AG10803 (cell line): ENCODE results near the gene ARSK.
A peak's percentile ranks its signal among the peaks of the same experiment; 100 is the strongest.

Source experiments
- DNase-seq: peaks from one replicate; pipeline ENCODE4 v3.0.0; 2010; ENCODE audit warnings: low read depth
- H3K4me3 ChIP-seq: 2 replicates; pipeline ENCODE4 v1.5.1; 2011; ENCODE audit warnings: mild to moderate bottlenecking, low read length, control low read depth
- CTCF ChIP-seq: conservative IDR thresholded peaks from 2 replicates; pipeline ENCODE4 v1.5.1; 2011; ENCODE audit warnings: mild to moderate bottlenecking, low read length, control low read depth, inconsistent platforms

ARSK gene

GRCh38 chr5:95590880-95591279, 36.0 kb downstream of the ARSK start:
- no peak overlapping the region for H3K4me3 ChIP-seq
- DNase-seq: no peak
- TF ChIP-seq CTCF: no peak

DNA sequence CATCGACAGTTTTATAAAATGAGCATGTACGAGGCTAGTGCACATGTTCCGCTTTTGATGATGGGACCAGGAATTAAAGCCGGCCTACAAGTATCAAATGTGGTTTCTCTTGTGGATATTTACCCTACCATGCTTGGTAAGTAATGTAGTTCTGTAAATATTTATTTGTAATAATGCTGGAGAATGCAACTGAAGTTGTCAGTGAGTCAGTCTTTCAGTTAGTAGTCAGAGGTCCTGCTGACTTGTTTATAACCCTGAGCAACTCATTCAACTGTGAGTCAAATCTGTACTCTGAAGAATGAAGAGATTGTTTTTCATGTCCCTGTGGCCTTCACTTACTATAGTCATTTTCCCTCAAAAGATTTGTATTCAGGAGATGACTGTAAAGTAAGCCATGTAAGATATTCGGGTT, 36.6 kb downstream of the ARSK start:
- DNase-seq: peak; percentile 63
- no peak for TF ChIP-seq CTCF
- no peak overlapping the region for H3K4me3 ChIP-seq

GRCh38 chr5:95595289-95595931, 40.5 kb downstream of the ARSK start:
- TF ChIP-seq CTCF: no peak
- DNase-seq: no peak
- no peak overlapping the region for H3K4me3 ChIP-seq

- TF ChIP-seq CTCF: no peak
- no peak overlapping the region for H3K4me3 ChIP-seq
- no peak for DNase-seq
Observed at GRCh38 chr5:95599252-95599651, 44.4 kb downstream of the ARSK start.

GRCh38 chr5:95600557-95600956, 45.7 kb downstream of the ARSK start:
- peak; percentile 79 for DNase-seq
- no peak overlapping the region for H3K4me3 ChIP-seq
- no peak for TF ChIP-seq CTCF

DNA sequence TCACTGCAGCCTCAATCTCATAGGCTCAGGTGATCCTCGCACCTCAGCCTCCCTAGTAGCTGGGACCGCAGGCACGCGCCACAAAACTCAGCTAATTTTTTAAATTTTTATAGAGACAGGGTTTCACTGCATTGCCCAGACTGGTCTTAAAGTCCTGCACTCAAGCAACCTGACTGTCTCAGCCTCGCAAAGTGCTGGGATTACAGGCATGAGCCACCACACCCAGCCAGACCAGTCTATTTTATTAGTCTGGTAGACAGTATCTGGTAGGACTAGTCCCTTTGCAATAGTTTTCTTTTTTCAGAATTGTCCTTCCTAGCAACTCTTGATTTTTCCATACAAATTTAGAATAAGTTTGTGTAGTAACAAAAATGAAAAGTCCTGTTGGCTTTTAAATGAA, 50.9 kb downstream of the ARSK start:
- no peak for DNase-seq
- no peak overlapping the region for H3K4me3 ChIP-seq
- TF ChIP-seq CTCF: no peak

DNA sequence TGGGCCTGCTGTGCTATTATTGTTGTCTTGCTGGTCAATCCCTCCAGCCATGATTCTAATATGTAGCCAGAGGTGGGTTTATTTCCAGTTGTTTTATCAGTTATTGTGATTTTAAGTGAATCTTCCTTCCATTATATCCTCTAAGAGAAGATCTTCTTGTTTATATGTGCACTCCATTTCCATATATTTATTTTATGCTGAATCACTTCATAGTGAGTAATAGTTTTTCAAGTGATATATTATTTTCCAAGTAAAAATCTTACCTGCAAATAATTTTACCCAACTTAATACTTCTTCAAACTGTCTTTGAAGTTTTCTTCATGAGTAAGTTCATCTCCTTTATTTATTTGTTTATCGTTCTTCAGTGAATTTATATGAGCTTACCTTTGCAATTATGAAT, 51.5 kb downstream of the ARSK start:
- no peak for TF ChIP-seq CTCF
- DNase-seq: no peak
- H3K4me3 ChIP-seq: no peak overlapping the region
